Middle frontal gyrus (tissue), 1 donor: ENCODE data around the gene CTNNBIP1.
"Not testable (repeated sequence)": the region's sequence is repeated elsewhere in the genome, so short reads cannot be mapped to it uniquely, and the experiment has no call there.

Experiments
- DNase-seq: peaks from one replicate; pipeline ENCODE4 v3.0.0-alpha.2; 2015; ENCODE audit warnings: low spot score; ENCODE audit errors: extremely low spot score

Gene CTNNBIP1

GRCh38 chr1:9910076-9910422 lies at the start of gene CTNNBIP1:
CTNNBIP1 (minus strand) TSS chr1:9910269; CDS start chr1:9872064, 38,205 bp downstream.
- no peak for DNase-seq

GRCh38 chr1:9957726-9958125 lies 47.7 kb upstream of the CTNNBIP1 start:
- DNase-seq: no peak

- DNase-seq: no peak
Measured at GRCh38 chr1:9946315-9946714, 36.2 kb upstream of the CTNNBIP1 start.

- peak; percentile 89 for DNase-seq
Measured at GRCh38 chr1:9942939-9943788, 33.1 kb upstream of the CTNNBIP1 start, which contains the start of the genes LZIC and NMNAT1. LZIC (minus strand) TSS chr1:9943391; CDS start chr1:9936619, 6,772 bp downstream. NMNAT1 (plus strand) TSS chr1:9943475; CDS start chr1:9972074, 28,599 bp downstream.

GRCh38 chr1:9942399-9942938 lies 32.4 kb upstream of the CTNNBIP1 start:
- DNase-seq: peak; percentile 15

GRCh38 chr1:9929431-9930385 lies 19.6 kb upstream of the CTNNBIP1 start:
- DNase-seq: no peak

- DNase-seq: no peak
Measured at GRCh38 chr1:9927259-9927658, 17.2 kb upstream of the CTNNBIP1 start.

- no peak for DNase-seq
Measured at GRCh38 chr1:9922342-9922741, 12.3 kb upstream of the CTNNBIP1 start.

- DNase-seq: no peak
Measured at GRCh38 chr1:9920606-9921005, 10.5 kb upstream of the CTNNBIP1 start.

- no peak for DNase-seq
Measured at GRCh38 chr1:9917901-9918300, 7.8 kb upstream of the CTNNBIP1 start.

GRCh38 chr1:9917495-9917894 lies 7.4 kb upstream of the CTNNBIP1 start:
- DNase-seq: not testable (repeated sequence)

GRCh38 chr1:9916452-9916851 lies 6.4 kb upstream of the CTNNBIP1 start:
- no peak for DNase-seq

GRCh38 chr1:9914610-9914937 lies 4.5 kb upstream of the CTNNBIP1 start:
- DNase-seq: no peak

GRCh38 chr1:9912264-9912936 lies 2.3 kb upstream of the CTNNBIP1 start:
- DNase-seq: no peak

- DNase-seq: peak; percentile 97
Measured at GRCh38 chr1:9910423-9911178, 532 bp upstream of the CTNNBIP1 start.

GRCh38 chr1:9909234-9910046 lies 629 bp downstream of the CTNNBIP1 start:
- DNase-seq: no peak

GRCh38 chr1:9908871-9909233 lies 1.2 kb downstream of the CTNNBIP1 start:
- no peak for DNase-seq

GRCh38 chr1:9907441-9907840 lies 2.6 kb downstream of the CTNNBIP1 start:
- DNase-seq: no peak

- DNase-seq: no peak
Measured at GRCh38 chr1:9906466-9906865, 3.6 kb downstream of the CTNNBIP1 start.

- DNase-seq: no peak
Measured at GRCh38 chr1:9905010-9905409, 5.1 kb downstream of the CTNNBIP1 start.
